ENCODE measurements around the gene PRPF40B. TPM values are rescaled to one million over a fixed set of nuclear protein-coding genes. Genes with fewer than 3 reads are reported as not detected.

Gene PRPF40B
- total RNA-seq, 1 donor from 2014 or later = 15.1 TPM

- peaks cover 43% of the 10 kb centered on the region for H3K4me1 Mint-ChIP-seq (ENCODE audit: low read depth)
- H3K4me3 Mint-ChIP-seq (ENCODE audit: unreplicated experiment) = no peak overlapping the region
- H3K36me3 Mint-ChIP-seq (ENCODE audit: low read depth) = no peaks in the 10 kb centered on the region
- H3K9me3 Mint-ChIP-seq (ENCODE audit: low read depth) = no peaks in the 10 kb centered on the region
- H3K27me3 Mint-ChIP-seq (ENCODE audit: low read depth) = no peaks in the 10 kb centered on the region
- H3K27ac Mint-ChIP-seq (ENCODE audit: unreplicated experiment) = no peak overlapping the region
- no peak for TF ChIP-seq CTCF (IDR thresholded peaks at IDR 0.05)
- DNase-seq (ENCODE audit: low spot score) = no peak
Observed at GRCh38 chr12:49684310-49684854, 61.0 kb downstream of the PRPF40B start.

- no peak overlapping the region for H3K27ac Mint-ChIP-seq (ENCODE audit: unreplicated experiment)
- no peak for DNase-seq (ENCODE audit: low spot score)
- no peaks in the 10 kb centered on the region for H3K27me3 Mint-ChIP-seq (ENCODE audit: low read depth)
- H3K9me3 Mint-ChIP-seq (ENCODE audit: low read depth) = no peaks in the 10 kb centered on the region
- H3K36me3 Mint-ChIP-seq (ENCODE audit: low read depth) = no peaks in the 10 kb centered on the region
- no peak overlapping the region for H3K4me3 Mint-ChIP-seq (ENCODE audit: unreplicated experiment)
- peaks cover 46% of the 10 kb centered on the region for H3K4me1 Mint-ChIP-seq (ENCODE audit: low read depth)
- no peak for TF ChIP-seq CTCF (IDR thresholded peaks at IDR 0.05)
Observed at GRCh38 chr12:49687941-49688340, 64.6 kb downstream of the PRPF40B start.

GRCh38 chr12:49689237-49689636 is 65.9 kb downstream of the PRPF40B start:
- DNase-seq (ENCODE audit: low spot score) = no peak
- Mint-ChIP-seq H3K27ac (ENCODE audit: unreplicated experiment) (no peak overlapping the region), H3K9me3 (ENCODE audit: low read depth) (no peaks in the 10 kb centered on the region), H3K27me3 (ENCODE audit: low read depth) (no peaks in the 10 kb centered on the region), H3K4me3 (ENCODE audit: unreplicated experiment) (no peak overlapping the region), H3K4me1 (ENCODE audit: low read depth) (peaks cover 39% of the 10 kb centered on the region), H3K36me3 (ENCODE audit: low read depth) (no peaks in the 10 kb centered on the region)
- TF ChIP-seq CTCF (IDR thresholded peaks at IDR 0.05) = no peak

GRCh38 chr12:49689785-49690184 is 66.4 kb downstream of the PRPF40B start:
- Mint-ChIP-seq H3K4me3 (ENCODE audit: unreplicated experiment) (no peak overlapping the region), H3K27ac (ENCODE audit: unreplicated experiment) (no peak overlapping the region), H3K27me3 (ENCODE audit: low read depth) (no peaks in the 10 kb centered on the region), H3K9me3 (ENCODE audit: low read depth) (no peaks in the 10 kb centered on the region), H3K4me1 (ENCODE audit: low read depth) (peaks cover 36% of the 10 kb centered on the region), H3K36me3 (ENCODE audit: low read depth) (no peaks in the 10 kb centered on the region)
- no peak for DNase-seq (ENCODE audit: low spot score)
- TF ChIP-seq CTCF (IDR thresholded peaks at IDR 0.05) = no peak

GRCh38 chr12:49692851-49693250 is 69.5 kb downstream of the PRPF40B start:
- no peak for DNase-seq (ENCODE audit: low spot score)
- H3K9me3 Mint-ChIP-seq (ENCODE audit: low read depth) = no peaks in the 10 kb centered on the region
- no peak overlapping the region for H3K27ac Mint-ChIP-seq (ENCODE audit: unreplicated experiment)
- peaks cover 40% of the 10 kb centered on the region for H3K4me1 Mint-ChIP-seq (ENCODE audit: low read depth)
- no peak for TF ChIP-seq CTCF (IDR thresholded peaks at IDR 0.05)
- no peak overlapping the region for H3K4me3 Mint-ChIP-seq (ENCODE audit: unreplicated experiment)
- no peaks in the 10 kb centered on the region for H3K27me3 Mint-ChIP-seq (ENCODE audit: low read depth)
- H3K36me3 Mint-ChIP-seq (ENCODE audit: low read depth) = no peaks in the 10 kb centered on the region

Data from chondrocyte (in vitro differentiated cells).